Loucy (cell line): ENCODE data around the gene TRAF2.

ENCODE experiments used
- CTCF ChIP-seq: fragments of 200-600 bp; sonication (generic); conservative IDR thresholded peaks from 2 replicates; pipeline ENCODE4 v1.5.1; 2014; ENCODE audit warnings: mild to moderate bottlenecking, antibody characterized with exemption, low read length
- EZH2phosphoT487 ChIP-seq: fragments of 200-600 bp; IDR thresholded peaks from 2 replicates; pipeline ENCODE4 v1.6.1; 2018; ENCODE audit warnings: antibody characterized with exemption, mild to moderate bottlenecking, moderate library complexity, borderline replicate concordance

GRCh38 chr9:136927343-136928271, 41.3 kb downstream of the TRAF2 start:
- TF ChIP-seq CTCF (no peak), EZH2phosphoT487 (no peak)
